ENCODE measurements around the gene TJP3.

Gene TJP3

DNA sequence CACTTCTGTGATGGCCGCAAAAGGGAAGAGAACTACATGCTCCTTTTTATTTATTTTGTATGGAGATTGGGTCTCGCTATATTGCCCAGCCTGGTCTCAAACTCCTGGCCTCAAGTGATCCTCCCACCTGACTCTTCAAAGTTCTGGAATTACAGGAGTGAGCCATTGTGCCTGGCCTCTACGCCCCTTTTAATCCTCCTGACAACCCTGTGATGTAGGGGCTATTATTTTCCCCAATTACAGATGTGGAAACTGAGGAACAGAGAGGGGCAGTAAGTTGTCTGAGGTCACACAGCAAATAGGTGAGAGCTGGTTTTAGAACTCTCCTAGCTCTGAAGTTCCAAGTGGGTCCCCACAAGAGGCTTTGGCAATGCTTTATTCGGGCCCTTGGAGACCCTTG is 11.7 kb downstream of the TJP3 start:
- DNase-seq = no peak

DNA sequence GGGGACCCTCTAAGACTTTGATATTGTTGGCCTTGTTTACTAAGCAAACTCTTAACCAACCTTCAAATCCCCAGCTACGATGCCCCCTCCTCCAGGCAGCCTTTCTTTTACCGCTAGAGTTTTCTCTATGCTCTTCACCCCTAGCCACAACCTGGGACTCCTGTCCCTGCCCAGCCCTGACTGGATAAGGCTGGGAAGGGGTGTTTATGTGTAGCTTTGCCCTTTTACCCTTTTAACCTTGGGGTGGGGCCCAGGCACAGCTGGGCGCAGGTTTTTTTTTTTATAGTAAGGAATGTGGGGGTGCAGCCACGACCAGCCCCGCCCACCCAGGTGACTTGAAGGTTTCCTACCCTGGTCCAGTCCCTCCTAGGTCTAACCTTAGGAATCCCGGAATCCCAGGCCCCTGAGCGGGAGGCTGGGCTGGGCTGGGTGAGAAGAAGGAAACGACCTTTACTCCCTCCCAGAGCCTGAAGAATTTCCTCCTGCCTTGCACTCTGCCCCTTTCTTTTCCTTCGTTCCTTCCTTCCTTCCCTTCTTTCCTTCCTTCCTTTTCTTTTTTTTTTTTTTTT is 12.2 kb downstream of the TJP3 start:
- no peak for DNase-seq

DNA sequence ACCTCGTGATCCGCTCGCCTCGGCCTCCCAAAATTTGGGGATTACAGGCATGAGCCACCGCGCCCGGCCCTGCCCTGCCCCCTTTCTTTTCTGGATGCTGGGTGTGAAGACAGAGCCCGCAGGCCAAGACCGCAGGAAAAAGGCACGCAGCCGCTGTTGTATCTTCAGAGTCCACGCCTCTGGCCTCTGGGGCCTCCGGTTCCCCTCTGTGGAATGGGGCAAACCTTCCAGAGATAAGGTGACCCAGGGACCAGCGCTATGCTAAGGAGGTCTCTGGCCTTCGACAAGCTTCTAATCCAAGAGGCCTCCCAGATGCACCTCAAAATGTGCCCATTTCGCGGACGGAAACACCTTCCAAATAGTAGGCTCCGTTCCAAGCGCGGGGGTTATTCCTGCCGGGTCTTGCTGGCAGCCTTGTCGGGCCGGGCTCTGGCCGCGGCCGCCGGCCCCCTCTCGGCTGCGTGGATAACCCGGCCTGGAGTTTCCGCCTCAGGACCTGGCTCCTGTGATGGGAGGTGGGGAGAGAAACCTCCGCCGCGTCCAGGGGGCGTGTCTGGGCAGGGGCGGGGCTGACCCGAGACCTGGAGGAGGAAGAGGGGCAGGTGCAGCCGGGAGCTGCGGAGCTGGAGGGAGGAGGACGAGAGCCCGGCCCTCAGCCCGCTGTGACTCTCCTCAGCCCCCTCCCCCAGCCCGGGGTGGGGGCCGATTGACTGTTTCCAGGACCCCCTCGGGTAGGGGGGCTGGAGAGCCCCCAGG is 13.1 kb downstream of the TJP3 start:
- DNase-seq = peak; percentile 69

DNA sequence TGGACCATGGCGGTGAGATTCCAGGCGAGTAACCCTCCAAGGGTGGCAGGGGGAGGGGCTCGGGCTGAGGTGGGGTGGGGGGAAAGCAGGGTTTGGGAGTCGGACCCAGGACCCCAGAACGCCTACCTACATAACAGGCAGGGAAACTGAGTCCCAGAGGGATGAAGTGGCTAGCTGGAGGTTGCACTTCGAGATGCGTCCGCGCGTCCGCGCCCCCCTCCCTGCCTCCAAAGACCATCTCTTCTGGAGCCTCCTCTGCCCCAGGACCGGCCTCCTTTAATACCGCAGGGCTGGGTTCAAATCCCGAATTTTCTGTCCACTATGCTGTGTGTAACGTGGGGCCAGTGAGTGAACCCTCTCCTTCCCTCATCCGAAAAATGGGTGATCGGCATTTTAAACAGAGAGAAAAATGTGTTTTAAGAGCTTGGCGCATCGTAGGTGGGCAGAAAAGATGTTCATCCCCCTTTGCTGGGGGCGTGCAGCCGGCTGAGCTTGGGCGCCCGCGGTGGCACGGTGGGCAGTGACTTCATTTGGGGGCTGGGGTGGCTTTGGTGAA is 13.8 kb downstream of the TJP3 start:
- DNase-seq = no peak

DNA sequence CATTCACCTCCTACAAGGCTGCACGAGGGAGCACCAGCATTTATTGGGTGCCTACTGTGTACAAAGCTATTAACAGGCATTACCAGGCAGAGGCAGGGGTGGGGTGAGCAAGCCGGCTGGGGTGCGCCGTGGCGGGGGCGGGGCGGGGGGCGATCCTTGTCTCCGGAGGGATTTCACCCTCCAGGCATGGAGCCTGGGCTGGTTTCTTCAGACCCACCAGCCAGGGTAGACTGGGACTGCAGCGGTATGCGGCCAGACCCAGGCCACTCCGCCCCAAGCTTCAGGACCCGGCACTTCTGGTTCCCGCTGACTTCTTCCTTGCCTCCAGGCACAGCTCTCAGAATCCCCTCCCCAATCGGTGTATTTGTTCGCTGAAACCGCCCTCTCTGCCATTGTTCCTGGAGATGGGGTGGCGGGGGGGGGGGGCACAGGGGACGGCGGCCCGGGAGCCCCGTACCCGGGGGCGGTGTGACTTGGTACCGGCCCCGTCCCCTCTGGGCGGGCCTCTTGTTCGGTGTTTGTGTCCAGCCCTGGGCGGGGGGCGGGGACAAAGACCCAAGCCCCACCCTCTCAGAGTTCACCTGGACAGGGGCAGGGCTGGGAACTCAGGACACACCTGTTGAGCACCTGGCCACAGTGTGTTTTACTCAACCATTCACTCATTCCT is 14.4 kb downstream of the TJP3 start:
- no peak for DNase-seq

DNA sequence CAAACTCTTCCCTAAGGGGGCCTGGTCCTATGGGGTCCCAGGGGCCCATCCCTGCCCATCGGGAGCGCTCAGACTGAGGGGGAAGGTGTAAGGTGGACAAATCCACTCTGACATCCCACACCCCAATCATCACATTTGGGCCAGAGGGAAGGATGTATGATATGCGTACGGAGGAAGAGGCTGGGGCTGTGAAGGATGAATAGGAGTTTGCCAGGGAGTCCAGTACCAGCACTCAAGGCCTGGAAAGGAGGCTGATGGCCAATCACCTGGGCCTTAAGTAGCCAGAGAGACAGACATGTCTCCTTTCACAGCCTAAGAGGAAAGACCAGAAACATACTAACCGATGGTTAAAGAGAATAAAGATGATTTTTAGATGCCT is 14.9 kb downstream of the TJP3 start:
- no peak for DNase-seq

DNA sequence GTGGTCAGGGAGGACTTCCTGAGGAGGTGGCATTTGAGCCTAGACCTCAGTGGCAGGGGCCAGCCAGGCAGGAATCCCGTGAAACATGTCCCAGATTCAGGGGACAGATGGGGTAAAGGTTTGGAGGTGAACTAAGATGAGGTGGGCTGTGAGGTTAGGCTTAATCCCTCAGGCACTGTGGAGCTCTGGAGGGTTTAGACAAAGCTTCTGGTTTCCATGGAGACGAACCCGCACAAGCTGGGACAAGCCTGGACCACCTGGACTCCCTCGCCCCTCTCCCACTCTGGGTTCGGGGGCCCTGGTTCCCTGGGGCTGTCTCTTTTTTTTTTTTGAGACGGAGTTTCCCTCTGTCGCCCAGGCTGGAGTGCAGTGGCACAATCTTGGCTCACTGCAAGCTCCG is 15.7 kb downstream of the TJP3 start:
- no peak for DNase-seq

DNA sequence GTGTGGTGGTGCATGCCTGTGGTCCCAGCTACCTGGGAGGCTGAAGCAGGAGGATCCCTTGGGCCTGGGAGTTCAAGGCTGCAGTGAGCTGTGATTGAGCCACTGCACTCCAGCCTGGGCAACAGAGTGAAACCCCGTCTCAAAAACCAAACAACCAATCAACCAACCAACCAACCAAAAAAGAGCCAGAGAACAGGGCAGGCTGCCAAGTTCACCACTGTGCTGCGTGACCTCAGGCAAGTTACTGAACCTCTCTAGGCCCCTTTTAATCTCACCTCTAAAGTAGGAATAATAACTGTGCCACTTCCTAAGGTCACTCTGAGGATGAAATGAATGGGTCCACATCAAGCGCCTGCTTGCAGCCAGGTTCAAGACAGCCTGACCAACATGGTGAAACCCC is 16.9 kb downstream of the TJP3 start:
- no peak for DNase-seq

DNA sequence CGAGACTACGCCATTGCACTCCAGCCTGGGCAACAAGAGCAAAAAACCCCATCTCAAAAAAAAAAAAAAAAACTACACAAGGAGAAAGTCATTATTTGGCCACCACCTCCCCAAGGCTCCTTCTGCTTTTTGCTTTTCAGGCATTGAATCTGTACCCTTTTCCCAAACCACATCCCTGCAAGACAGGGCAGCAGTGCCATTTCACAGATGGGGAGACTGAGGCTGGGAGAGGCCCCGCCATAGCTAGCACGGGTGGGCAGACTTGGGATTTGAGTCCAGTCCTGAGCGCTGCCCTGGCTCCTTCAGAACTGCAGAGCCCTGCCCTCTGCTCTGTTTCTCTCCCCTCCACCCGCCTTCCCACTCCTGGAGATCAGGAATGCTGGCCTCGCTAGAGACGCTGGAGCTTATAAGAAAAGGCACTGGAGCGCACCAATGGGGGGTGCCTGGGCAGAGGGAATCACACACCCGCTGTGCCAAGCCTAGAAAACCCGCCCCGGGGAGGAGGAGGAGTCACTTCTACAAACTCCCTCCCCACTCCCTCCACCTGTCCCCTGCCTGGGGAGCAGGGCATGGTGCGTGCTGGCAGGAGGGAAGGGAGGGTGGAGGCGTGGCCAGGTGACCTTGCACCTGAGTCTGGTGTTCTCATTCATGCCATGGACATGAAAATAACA is 17.6 kb downstream of the TJP3 start:
- DNase-seq = no peak

DNA sequence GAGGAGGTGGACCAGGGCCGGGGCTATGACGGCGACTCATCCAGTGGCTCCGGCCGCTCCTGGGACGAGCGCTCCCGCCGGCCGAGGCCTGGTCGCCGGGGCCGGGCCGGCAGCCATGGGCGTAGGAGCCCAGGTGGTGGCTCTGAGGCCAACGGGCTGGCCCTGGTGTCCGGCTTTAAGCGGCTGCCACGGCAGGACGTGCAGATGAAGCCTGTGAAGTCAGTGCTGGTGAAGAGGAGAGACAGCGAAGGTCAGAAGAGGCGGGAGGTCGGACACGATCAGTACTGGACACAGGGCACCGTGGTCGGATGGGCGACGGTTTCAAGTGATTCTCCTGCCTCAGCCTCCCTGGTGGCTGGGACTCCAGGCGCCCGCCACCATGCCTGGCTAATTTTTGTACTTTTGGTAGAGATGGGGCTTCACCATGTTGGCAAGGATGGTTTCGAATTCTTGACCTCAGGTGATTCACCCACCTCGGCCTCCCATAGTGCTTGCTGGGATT is 22.3 kb downstream of the TJP3 start:
- no peak for DNase-seq

DNA sequence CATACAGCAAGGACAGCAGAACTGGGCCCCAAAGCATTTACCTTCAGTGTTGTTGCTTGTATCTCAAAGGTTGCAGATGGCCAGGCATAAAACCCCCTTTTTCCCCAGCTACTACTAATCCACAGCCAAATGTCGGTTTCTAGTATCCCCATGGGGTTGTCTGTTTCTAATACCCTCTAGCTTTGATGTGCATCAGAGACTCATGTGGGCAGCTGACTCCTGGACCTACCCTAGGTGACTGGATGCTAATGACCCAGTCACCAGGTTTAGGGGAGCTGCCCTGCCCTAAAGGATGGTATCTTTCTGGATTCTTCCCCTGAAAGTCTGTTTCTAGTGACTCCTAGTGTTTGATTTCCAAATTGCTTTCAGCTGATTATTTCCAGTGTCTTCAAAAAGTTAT is 23.9 kb downstream of the TJP3 start:
- DNase-seq = no peak

DNA sequence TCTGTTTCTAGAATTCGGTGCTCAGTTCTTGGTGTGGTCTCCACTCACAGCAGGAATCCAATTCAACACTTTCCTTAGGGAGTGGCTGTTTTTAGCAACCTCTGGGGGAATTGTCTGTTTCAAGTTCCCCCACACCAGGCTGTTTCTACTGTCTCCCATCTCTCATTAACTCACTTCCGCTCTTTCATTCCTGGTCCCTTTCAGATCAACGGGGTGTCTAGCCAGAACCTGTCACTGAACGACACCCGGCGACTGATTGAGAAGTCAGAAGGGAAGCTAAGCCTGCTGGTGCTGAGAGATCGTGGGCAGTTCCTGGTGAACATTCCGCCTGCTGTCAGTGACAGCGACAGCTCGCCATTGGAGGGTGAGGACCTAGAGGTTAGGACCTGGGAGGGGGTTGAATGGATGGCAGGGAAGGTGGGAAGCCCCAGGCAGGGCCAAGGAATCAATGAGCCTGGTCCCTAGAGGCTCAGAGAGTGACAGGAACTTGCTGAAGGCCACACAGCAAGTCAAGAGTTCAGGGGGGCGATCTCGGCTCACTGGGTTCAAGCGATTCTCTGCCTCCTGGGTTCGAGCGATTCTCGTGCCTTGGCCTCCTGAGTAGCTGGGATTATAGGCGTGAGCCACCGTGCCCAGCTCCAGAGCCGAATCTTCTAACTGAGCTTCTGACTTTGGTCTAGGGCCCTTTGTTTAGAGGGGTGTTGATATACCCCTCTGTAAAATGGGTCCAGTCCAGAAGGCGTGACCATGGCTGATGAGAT is 25.5 kb downstream of the TJP3 start:
- no peak for DNase-seq

DNA sequence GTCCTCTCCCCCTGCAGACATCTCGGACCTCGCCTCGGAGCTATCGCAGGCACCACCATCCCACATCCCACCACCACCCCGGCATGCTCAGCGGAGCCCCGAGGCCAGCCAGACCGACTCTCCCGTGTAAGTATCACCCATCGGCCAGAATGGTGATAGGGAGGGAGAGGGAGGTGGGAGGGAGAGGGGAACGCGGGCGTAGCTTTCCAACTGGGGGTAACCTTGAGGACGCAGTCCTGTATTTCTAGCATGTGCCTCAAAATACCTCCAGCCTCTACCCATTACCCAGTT is 26.1 kb downstream of the TJP3 start:
- DNase-seq = no peak

DNA sequence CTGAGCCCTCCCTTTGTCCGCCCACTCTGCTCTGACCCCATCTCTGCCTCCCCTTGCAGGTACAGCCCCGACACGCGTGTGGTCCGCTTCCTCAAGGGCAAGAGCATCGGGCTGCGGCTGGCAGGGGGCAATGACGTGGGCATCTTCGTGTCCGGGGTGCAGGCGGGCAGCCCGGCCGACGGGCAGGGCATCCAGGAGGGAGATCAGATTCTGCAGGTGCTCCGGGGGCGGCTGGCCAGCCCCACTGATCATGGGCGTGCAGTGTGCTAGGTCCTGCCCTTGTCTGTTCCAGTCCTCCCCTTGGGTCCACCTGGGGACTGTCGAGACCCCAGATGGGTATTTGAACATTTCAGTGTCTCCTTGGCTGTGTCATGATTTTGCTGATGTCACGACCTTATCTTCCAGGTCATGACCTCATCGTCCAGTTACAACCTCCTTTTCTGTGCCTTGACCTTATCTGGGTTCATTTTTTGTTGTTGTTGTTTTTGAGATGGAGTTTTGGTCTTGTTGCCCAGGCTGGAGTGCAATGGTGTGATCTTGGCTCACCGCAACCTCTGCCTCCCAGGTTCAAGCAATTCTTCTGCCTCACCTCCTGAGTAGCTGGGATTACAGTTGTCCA is 28.0 kb downstream of the TJP3 start:
- DNase-seq = no peak

DNA sequence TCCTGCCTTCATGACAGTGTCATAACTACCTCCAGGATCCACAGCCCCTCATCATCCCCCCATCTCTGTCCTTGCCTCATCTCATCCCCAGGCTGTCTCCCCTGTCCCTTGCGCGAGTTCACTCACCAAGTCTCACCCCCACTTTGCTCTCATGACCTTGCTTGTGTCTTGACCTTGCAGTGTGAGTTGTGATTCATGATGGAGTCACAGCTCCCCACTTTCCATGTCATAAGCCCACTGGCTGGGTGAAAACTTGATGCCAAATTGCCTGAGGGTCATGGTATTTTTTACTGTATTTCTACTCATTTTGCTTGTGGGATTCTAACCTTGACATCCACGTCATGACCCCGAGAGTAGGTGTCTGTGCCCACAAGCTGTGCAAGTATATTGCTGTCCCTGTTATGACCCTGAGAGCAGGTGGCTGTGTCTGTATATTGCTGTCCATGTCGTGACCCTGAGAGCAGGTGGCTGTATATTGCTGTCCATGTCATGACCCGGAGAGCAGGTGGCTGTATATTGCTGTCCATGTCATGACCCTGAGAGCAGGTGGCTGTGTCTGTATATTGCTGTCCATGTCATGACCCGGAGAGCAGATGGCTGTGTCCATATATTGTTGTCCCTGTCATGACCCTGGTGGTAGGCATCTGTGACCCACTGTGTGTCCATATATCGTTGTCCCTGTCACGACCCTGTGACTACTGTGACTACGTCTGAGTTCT is 29.5 kb downstream of the TJP3 start:
- no peak for DNase-seq

DNA sequence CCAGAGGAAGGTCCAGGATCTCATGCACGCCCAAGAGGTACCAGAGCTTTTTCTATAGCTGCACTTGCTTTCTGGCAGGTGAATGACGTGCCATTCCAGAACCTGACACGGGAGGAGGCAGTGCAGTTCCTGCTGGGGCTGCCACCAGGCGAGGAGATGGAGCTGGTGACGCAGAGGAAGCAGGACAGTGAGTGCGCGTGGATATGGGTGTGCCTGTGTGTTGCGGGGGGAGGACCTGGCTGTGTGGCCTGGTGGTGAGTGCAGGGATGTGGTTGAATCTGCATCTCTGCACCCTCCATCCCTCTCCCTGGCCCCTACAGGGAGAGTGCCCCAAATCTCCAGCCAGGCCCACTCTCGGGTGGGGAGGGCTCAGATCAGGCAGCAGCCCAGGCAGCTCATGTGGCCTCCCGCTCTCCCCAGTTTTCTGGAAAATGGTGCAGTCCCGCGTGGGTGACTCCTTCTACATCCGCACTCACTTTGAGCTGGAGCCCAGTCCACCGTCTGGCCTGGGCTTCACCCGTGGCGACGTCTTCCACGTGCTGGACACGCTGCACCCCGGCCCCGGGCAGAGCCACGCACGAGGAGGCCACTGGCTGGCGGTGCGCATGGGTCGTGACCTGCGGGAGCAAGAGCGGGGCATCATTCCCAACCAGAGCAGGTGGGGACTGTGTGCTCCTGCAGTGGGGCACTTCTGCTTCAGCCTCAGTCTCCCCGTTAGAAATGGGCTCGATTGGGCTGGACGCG is 30.5 kb downstream of the TJP3 start:
- no peak for DNase-seq

DNA sequence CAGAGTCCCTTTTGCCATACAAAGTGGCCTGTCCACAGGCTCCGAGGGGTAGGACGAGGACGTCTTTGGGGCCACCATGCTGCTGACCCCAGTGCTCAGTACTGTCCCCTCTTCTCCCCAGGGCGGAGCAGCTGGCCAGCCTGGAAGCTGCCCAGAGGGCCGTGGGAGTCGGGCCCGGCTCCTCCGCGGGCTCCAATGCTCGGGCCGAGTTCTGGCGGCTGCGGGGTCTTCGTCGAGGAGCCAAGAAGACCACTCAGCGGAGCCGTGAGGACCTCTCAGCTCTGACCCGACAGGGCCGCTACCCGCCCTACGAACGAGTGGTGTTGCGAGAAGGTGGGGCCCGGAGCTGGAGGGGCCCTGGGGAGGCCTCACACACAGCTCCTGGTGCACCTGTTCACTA is 32.2 kb downstream of the TJP3 start:
- DNase-seq = no peak

DNA sequence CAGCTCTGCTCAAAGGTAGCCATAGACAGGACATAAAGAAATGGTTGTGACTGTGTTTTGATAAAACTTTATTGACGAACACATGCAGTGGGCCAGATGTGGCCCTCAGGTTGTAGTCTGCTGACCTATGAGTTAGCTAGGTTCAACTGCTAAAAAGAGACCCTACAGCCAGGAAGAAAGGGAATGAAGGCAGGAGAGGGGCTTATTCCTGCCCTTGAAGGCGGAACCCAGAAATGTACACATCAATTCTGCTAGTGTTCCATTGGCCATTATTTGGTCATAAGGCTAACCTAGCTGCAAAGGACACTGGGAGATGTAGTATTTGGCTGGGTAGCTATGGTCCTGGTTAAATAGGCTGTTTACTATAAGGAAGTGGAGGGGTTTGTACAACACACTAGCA is 35.3 kb downstream of the TJP3 start:
- no peak for DNase-seq

DNA sequence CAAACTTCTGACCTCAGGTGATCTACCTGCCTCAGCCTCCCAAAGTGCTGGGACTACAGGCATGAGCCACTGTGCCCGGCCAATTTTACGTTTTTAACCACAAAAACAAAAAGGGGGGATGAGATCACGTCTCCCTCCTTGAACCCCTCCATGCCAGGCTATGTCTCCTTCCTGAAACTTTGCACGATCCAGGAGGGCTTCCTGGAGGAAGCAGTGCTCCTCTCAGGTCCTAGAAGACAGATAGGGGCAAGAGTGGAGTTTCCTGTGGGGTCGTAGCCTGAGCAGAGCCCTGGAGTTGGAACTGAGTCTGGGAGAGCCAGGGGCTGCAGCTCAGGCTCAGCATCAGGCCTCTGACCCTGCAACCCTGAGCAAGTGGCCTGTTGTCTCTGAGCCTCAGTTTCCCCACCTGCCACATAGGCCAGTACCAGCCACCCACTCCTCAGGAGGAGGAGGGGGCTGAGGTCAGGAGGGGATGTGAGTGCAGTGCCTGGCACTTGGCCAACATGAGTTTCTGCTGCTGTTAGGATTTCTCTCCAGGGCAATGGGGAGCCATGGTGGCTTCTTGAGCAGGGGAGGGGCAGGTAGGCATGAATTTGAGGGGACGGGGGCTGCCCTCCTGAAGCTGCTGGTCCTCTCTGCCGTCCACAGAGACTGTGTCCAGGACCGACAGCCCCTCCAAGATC is 37.3 kb downstream of the TJP3 start:
- no peak for DNase-seq

DNA sequence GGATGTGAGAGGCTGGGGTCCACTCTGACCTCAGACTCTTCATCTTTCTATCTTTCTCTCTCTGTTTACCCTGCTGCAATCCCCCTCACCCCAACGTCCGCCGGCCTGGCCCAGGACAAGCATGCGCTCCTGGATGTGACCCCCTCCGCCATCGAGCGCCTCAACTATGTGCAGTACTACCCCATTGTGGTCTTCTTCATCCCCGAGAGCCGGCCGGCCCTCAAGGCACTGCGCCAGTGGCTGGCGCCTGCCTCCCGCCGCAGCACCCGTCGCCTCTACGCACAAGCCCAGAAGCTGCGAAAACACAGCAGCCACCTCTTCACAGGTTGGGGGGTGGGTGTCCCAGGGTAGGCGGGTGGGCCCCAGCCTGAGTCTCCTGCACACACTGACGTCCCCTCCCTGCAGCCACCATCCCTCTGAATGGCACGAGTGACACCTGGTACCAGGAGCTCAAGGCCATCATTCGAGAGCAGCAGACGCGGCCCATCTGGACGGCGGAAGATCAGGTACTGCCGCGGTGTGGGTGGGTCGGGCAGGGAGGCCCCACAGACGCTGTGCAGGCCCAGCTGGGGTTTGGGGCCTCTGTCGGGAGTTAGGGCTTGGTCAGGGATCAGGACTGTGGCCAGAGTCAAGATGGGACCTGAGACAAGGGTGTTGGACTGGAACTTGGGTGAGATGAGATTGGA is 38.3 kb downstream of the TJP3 start:
- no peak for DNase-seq
